HG02623 (cell line): Measurements from ENCODE around the gene TANGO6.

Experiments used
- ATAC-seq: cut with Tn5 transposase; IDR thresholded peaks from one replicate; pipeline ENCODE4 v1.9.1; 2021; ENCODE audit warnings: moderate library complexity; ENCODE audit not compliant: unreplicated experiment

The TANGO6 gene

GRCh38 chr16:68907297-68907696 lies 64.0 kb downstream of the TANGO6 start:
- ATAC-seq: no peak

DNA sequence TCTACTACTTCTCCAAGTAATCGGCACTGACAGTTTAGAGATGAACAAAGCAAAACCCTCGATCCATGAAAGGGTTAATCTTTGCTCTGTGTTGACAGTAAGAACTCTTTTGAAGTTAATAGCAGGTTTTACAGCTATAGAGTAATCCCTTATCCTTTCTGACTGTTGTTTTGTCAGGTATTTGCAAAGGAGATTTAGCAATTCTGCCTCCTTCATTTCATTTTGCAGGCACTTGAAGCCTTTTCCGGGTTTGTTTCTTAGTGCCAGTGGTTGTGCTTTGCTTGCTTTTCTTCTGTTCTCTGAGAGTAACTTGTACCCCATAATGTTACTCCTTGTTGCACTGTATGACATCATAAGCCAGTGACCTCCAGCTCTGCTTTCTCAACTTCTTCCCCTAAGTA lies 64.5 kb downstream of the TANGO6 start:
- ATAC-seq: no peak

DNA sequence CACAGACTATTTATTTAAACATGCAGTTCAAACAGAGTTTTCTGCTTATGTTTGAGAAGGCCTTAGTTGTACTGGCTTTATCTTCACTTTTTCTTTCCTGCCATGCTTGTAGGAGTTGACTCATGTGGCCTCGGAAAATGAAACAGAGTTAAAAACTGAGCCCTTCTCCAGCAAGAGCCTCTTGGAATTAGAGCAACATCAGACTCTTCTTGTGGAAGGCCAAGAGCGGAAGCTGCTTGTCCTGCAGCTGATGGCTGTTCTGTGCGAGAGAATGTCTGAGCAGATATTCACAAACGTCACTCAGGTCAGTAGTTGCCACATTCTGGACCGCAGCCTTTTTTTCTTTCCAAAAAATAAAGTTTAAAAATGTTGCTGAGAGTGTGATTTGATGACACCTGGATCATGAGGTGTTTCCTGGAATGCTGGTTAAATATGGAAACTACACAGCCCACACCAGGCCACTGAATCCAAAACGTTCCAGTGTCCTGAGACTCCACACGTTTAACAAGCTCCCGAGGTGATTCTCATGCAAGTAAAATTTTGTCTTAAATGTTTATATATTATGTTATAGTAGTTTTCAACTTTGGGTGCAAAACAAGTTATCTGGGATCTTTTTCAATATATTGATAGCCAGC lies 65.9 kb downstream of the TANGO6 start:
- no peak for ATAC-seq

DNA sequence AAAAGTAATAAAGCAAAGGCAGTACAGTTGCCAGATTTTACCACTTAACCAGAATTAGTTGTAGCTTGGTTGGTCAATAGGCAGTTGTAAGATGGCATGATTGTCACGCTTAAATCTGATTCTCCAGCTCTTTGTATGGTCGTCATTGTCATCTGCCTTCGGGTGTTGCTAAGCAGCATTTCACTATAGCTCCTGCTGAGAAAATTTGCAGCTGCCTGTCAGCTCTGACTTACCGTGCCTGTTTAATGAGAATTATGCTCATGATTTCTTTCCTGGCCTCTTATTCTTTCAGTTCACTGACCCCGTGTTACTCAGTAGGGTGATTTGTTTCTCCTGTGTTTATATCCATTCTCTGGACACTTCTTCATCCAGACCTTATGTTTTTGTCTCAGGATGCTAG lies 66.7 kb downstream of the TANGO6 start:
- no peak for ATAC-seq

DNA sequence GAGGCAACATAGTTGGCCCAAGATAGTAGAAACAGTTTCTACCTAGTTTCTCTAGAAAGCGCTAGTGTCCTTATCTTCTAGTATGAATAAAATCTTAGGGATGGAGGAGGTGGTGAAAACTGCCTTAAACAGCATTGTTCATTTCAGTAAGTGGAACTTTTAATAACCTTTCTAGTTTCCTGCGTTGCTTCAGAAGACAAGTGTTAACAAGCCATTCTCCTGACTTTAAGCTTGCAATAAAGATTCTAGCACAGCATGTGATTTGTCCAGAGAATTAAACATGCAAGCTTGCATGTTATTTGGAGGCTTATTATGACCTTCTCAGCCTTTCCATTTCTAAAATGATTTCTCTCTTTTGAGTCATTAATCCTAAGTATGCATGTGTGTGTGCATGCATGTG lies 72.3 kb downstream of the TANGO6 start:
- ATAC-seq: no peak

DNA sequence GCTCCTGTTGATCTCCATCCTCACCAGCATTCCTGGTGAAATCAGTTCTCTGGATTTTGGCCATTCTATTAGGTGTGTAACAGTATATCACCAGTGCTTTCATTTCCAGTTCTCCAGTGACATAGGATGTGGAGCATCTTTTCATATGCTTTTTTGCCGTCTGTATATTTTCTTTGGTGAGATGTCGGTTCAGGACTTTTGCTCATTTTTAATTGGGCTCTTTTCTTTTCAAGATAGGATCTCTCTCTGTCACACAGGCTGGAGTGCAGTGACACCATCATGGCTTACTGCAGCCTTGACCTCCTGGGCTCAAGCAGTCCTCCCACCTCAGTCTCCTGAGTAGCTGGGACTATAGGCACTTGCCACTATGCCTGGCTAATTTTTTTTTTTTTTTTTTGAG lies 74.2 kb downstream of the TANGO6 start:
- no peak for ATAC-seq

DNA sequence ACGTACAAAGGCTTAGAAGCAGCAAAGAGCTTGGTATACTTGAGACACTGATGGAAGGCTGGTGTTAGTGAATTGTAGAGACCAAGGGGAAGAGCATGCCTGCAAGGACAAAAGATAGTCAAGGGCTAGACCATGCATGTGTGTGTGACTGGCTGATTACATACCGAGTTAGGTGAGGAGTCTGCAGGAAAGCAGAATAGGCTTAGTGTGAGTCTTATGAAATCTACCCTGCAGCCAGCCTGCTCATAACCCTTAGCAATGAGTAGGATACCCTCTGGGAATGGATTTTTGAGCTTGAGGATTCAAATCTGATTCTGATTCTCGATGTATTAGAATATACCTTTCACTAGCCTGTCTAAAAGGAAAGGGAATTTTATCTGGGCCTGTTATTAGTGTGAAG lies 77.0 kb downstream of the TANGO6 start:
- no peak for ATAC-seq

DNA sequence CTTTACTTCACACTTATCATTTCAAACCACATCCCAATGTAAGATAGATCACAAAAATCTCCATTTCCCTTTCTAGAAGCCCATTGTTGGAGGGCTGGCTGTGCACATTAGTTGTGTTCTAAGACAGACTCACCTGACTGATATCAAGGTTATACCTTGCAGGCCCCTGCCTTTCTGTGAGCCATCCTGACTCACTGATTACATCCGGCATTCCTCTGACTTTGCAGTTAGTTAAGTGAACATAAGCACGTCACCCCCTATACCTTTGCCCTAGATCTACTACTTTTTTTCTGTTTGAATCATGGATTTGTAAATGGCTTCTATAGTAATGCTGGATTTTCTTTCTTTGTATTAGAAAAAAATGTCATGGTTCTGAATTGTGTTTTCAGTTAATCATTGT lies 78.3 kb downstream of the TANGO6 start:
- no peak for ATAC-seq

DNA sequence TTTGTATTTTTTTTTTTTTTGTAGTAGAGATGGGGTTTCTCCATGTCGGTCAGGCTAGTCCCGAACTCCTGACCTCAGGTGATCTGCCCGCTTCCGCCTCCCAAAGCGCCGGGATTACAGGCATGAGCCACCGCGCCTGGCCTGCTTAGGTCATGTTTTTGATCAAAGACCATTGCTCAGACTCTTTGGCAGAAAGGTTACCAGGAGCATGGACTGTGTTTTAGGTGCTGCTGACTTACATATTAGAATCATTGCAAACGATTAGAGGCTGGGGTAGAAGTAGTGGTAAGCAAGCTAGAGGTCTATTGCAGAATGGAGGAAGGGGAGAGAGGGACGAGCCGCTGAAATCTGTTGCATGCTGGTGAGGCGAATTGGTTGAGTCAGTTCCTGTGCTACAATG lies 79.8 kb downstream of the TANGO6 start:
- no peak for ATAC-seq

DNA sequence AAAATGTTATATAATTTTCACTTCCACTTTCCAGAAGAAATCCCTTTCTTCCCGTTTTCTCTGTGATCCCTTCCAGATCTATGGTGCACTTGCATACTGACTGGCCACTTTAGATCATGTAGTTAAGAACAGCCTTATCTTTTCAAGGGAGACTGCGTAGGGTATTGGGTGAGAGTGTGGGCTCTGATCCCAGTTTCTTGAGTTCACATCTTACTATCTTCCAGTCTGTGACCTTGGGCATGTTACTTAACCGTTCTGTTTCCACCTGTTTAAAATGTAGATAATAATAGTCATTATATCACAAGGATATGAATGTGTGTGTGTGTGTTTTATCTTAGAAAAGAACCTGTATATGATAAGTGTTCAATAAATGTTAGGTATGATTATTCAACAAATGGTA lies 83.7 kb downstream of the TANGO6 start:
- no peak for ATAC-seq

DNA sequence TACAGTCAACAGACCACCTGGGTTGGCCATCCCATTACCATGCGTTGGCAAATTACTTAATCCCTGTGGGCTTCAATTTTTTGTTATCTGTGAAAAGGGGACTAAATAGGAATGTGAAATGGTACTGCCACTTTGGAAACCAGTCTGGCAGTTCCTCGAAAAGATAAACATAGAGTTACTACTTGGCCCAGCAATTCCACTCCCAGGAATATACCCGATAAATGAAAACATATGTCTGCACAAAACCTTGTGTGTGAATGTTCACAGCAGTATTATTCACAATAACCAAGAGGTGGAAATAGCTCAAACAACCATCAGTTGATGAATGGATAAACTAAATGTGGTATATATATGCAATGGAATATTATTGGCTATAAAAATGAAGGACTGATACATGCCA lies 87.9 kb downstream of the TANGO6 start:
- ATAC-seq: no peak

DNA sequence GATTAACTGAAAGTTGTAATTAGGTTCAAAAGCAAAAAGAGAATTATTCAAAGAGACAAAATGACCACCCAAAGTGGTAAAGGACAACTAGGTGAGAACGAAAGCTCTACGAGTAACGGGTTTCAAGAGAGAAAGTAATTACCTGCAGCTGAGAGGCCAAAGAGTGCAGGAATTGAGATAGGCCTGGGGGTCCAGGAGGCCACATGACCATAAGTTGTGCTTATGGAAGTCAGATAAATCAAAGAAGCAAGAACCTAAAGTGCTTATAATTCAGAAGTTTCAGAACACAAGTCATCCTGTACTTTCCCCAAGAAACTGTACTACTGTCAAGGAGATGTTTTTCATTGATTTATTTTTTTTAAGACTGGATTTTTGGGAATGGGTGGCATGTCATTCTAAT lies 91.1 kb downstream of the TANGO6 start:
- no peak for ATAC-seq

DNA sequence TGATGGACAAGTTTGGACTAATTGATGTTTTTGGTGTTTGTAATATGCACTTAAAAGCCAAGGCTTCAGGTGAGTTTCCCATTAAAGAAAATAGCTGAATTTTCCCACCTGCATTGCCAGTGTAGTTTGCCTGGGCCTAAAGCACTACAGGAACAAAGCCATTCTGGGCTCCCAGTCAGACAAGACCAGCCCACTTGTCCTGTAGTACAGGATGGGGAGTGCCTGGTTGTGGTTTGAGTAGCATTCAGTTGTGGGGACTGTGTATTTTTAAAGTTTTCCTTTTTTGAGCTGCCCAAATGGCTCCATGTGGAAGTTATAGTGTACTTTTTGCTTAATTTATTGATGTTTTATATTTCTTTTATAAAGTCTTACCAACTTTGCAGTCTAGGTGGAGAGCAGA lies 91.7 kb downstream of the TANGO6 start:
- no peak for ATAC-seq

- no peak for ATAC-seq
Observed at GRCh38 chr16:68936736-68937631, 93.7 kb downstream of the TANGO6 start.

GRCh38 chr16:68939692-68940320 lies 96.5 kb downstream of the TANGO6 start:
- ATAC-seq: no peak

- ATAC-seq: no peak
Observed at GRCh38 chr16:68940816-68941215, 97.5 kb downstream of the TANGO6 start.

DNA sequence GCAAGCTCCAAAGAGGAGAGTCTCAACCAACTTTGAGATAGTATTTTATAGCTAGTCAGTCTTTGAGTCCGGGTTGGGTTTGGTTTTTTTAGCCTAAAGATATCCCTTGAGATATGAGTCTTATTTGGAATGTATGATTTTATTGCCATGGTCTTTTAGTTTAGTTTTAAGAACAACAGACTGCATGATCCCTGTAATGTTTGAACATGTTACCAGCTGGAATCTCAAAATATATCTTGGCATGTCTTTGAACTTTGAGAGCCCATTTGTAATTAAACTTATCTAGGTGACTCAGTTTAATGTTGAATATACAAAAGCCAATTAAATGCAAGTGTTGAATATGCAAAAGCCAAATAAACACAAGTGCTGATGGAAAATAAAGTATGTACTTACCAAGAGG lies 100.6 kb downstream of the TANGO6 start:
- no peak for ATAC-seq

GRCh38 chr16:68948230-68948910 lies 105.0 kb downstream of the TANGO6 start:
- ATAC-seq: no peak

- no peak for ATAC-seq
Observed at GRCh38 chr16:68951991-68952877, 108.9 kb downstream of the TANGO6 start.

GRCh38 chr16:68954911-68955635 lies 111.7 kb downstream of the TANGO6 start:
- ATAC-seq: no peak
